Breast epithelium (tissue), 4 donors: ENCODE data around the gene CEP85L. TPM values are rescaled to one million over a fixed set of nuclear protein-coding genes. Genes with fewer than 3 reads are reported as not detected.

Experiments used
- DNase-seq, 2 donors: peaks; one replicate each; pipeline ENCODE4 v3.0.0-alpha.2; 2019; ENCODE audit warnings: low spot score in 2 of 2
- H3K27ac ChIP-seq, 2 donors: fragments of 200-600 bp; sonication (generic) in 1 of 2; one replicate each; pipeline ENCODE4 v1.5.1; 2016 to 2019; ENCODE audit warnings: mild to moderate bottlenecking in 1 of 2
- H3K27me3 ChIP-seq, 2 donors: fragments of 200-600 bp; sonication (generic) in 1 of 2; one replicate each; pipeline versions ENCODE4 v1.5.1 to v1.6.0; 2017 to 2019; ENCODE audit warnings: control low read depth in 1 of 2, mild to moderate bottlenecking in 1 of 2
- H3K36me3 ChIP-seq: fragments of 200-600 bp; one replicate; pipeline ENCODE4 v1.5.1; 2019
- H3K4me1 ChIP-seq, 2 donors: fragments of 200-600 bp; sonication (generic); one replicate each; pipeline ENCODE4 v1.5.1; 2016 to 2019; ENCODE audit warnings: control low read depth in 1 of 2
- H3K4me3 ChIP-seq, 3 donors: fragments of 200-600 bp; sonication (generic); 1 replicate in 2 of 3; 2 replicates in 1 of 3; pipeline ENCODE4 v1.5.1; 2016 to 2019; ENCODE audit warnings: mild to moderate bottlenecking in 3 of 3, moderate library complexity in 2 of 3
- H3K9me3 ChIP-seq, 2 donors: fragments of 200-600 bp; sonication (generic) in 1 of 2; one replicate each; pipeline ENCODE4 v1.5.1; 2016 to 2019; ENCODE audit warnings: control low read depth in 1 of 2
- CTCF ChIP-seq, 3 donors: fragments of 450-650 bp; IDR thresholded peaks; one replicate each; pipeline ENCODE4 v1.5.1; 2016 to 2017; ENCODE audit warnings: antibody characterized with exemption in 3 of 3, mild to moderate bottlenecking in 3 of 3, moderate library complexity in 3 of 3
- POLR2A ChIP-seq: fragments of 450-650 bp; IDR thresholded peaks from one replicate; pipeline ENCODE4 v1.6.1; 2016; ENCODE audit warnings: antibody characterized with exemption, mild to moderate bottlenecking, moderate library complexity
- POLR2AphosphoS5 ChIP-seq, 3 donors: sonication (generic); formaldehyde crosslinking; IDR thresholded peaks; one replicate each; pipeline ENCODE4 v1.6.1; 2017; ENCODE audit warnings: antibody characterized with exemption in 3 of 3
- intact Hi-C: fragments of 100-400 bp; cut with DNase I; formaldehyde crosslinking; loops from one replicate; pipeline ENCODE4 v1.15.1; 2023; ENCODE audit warnings: low total_unique reads
- total RNA-seq, 3 donors: library from RNA; depleted of rRNA; stranded (reverse); fragments of >200 nt; gene quantifications; one replicate each; pipeline ENCODE4 v1.1.0, GENCODE V29; 2016

CEP85L gene
- total RNA-seq, 3 donors from 2014 or later, result 12.7 to 17.3 (median 15.7) TPM

GRCh38 chr6:118574051-118574865 is 77.1 kb downstream of the CEP85L start:
- TF ChIP-seq CTCF (IDR thresholded peaks at IDR 0.05), result no peak
- TF ChIP-seq POLR2A, result no peak
- no peak for TF ChIP-seq POLR2AphosphoS5 (IDR thresholded peaks at IDR 0.05)
- DNase-seq, result no peak
- Histone ChIP-seq H3K4me3 (no peak overlapping the region), H3K4me1 (no peaks in the 10 kb centered on the region), H3K27me3 (no peaks in the 10 kb centered on the region), H3K9me3 (peaks cover 27 to 36% of the 10 kb centered on the region in 2 donors), H3K27ac (no peak overlapping the region), H3K36me3 (no peaks in the 10 kb centered on the region)
- intact Hi-C loops, result no loop called here

GRCh38 chr6:118571121-118571520 is 80.3 kb downstream of the CEP85L start:
- TF ChIP-seq CTCF (IDR thresholded peaks at IDR 0.05) (no peak), POLR2AphosphoS5 (IDR thresholded peaks at IDR 0.05) (no peak), POLR2A (no peak)
- H3K9me3 ChIP-seq, result peaks cover 15 to 21% of the 10 kb centered on the region in 2 donors
- no peak overlapping the region for H3K27ac ChIP-seq
- no peaks in the 10 kb centered on the region for H3K27me3 ChIP-seq
- H3K4me3 ChIP-seq, result no peak overlapping the region
- H3K4me1 ChIP-seq, result no peaks in the 10 kb centered on the region
- intact Hi-C loops, result no loop called here
- no peaks in the 10 kb centered on the region for H3K36me3 ChIP-seq
- no peak for DNase-seq

GRCh38 chr6:118569498-118569897 is 81.9 kb downstream of the CEP85L start:
- no peak overlapping the region for H3K27ac ChIP-seq
- no peak overlapping the region for H3K4me3 ChIP-seq
- no peak for DNase-seq
- no peaks in the 10 kb centered on the region for H3K4me1 ChIP-seq
- TF ChIP-seq CTCF (IDR thresholded peaks at IDR 0.05), result no peak
- no peak for TF ChIP-seq POLR2AphosphoS5 (IDR thresholded peaks at IDR 0.05)
- no peak for TF ChIP-seq POLR2A
- H3K27me3 ChIP-seq, result no peaks in the 10 kb centered on the region
- H3K36me3 ChIP-seq, result no peaks in the 10 kb centered on the region
- H3K9me3 ChIP-seq, result peaks cover 10 to 11% of the 10 kb centered on the region in 2 donors
- intact Hi-C loops, result no loop called here

- intact Hi-C loops, result no loop called here
- DNase-seq, result no peak
- Histone ChIP-seq H3K36me3 (no peaks in the 10 kb centered on the region), H3K9me3 (no peaks in the 10 kb centered on the region), H3K4me1 (no peaks in the 10 kb centered on the region), H3K27me3 (no peaks in the 10 kb centered on the region), H3K4me3 (no peak overlapping the region), H3K27ac (no peak overlapping the region)
- TF ChIP-seq CTCF (IDR thresholded peaks at IDR 0.05) (no peak), POLR2A (no peak), POLR2AphosphoS5 (IDR thresholded peaks at IDR 0.05) (no peak)
Measured at GRCh38 chr6:118567974-118568373, 83.4 kb downstream of the CEP85L start.

GRCh38 chr6:118565311-118565960 is 86.0 kb downstream of the CEP85L start:
- no peak overlapping the region for H3K27ac ChIP-seq
- peak in 2 of 3 donors; percentile 35 to 44 for TF ChIP-seq CTCF (IDR thresholded peaks at IDR 0.05)
- no peak for TF ChIP-seq POLR2A
- H3K4me1 ChIP-seq, result no peaks in the 10 kb centered on the region
- DNase-seq, result no peak
- no peaks in the 10 kb centered on the region for H3K9me3 ChIP-seq
- H3K27me3 ChIP-seq, result no peaks in the 10 kb centered on the region
- intact Hi-C loops, result no loop called here
- no peak overlapping the region for H3K4me3 ChIP-seq
- H3K36me3 ChIP-seq, result no peaks in the 10 kb centered on the region
